Activated T-cell treated with anti-CD3 and anti-CD28 coated beads, Interleukin-2, amount 50 U/mL, for 72 hours (primary cell): ENCODE results near the gene ATOH8. TPM values are rescaled to one million over a fixed set of nuclear protein-coding genes. Genes with fewer than 3 reads are reported as not detected.

ENCODE experiments used
- ATAC-seq, 2 donors: fragments of 150-1000 bp; cut with Tn5 transposase; replicated peaks in 1 of 2; 2 replicates each; pipeline ENCODE4 v1.10.0; 2021; ENCODE audit warnings: moderate library complexity in 2 of 2, mild to moderate bottlenecking in 1 of 2
- DNase-seq, 2 donors: peaks; one replicate each; pipeline ENCODE4 v3.0.0; 2021 to 2022; ENCODE audit warnings: mixed read lengths in 1 of 2
- H3K27ac Mint-ChIP-seq: one replicate; pipeline ENCODE4 v1.8.0; 2022; ENCODE audit warnings: mild to moderate bottlenecking, moderate library complexity, mixed read lengths
- H3K27me3 Mint-ChIP-seq: one replicate; pipeline ENCODE4 v1.8.0; 2022; ENCODE audit warnings: low read depth, mixed read lengths
- H3K36me3 Mint-ChIP-seq, 2 donors: one replicate each; pipeline ENCODE4 v1.8.0; 2022; ENCODE audit warnings: mixed read lengths in 2 of 2, mild to moderate bottlenecking in 1 of 2; ENCODE audit not compliant: insufficient read depth in 2 of 2
- H3K4me1 Mint-ChIP-seq: one replicate; pipeline ENCODE4 v1.8.0; 2022; ENCODE audit warnings: low read depth, mixed read lengths
- H3K4me3 Mint-ChIP-seq, 2 donors: one replicate each; pipeline ENCODE4 v1.8.0; 2022; ENCODE audit warnings: mild to moderate bottlenecking in 2 of 2, mixed read lengths in 2 of 2, moderate library complexity in 2 of 2
- H3K9me3 Mint-ChIP-seq, 2 donors: one replicate each; pipeline ENCODE4 v1.8.0; 2022; ENCODE audit warnings: mixed read lengths in 2 of 2
- total RNA-seq, 2 donors: library from RNA; stranded (reverse); gene quantifications; one replicate each; pipeline ENCODE4 v1.2.3, GENCODE V29; 2022

The ATOH8 gene
- total RNA-seq, 2 donors from 2014 or later: not detected

GRCh38 chr2:85797263-85797660 lies 43.5 kb downstream of the ATOH8 start:
- H3K9me3 Mint-ChIP-seq: peaks cover 3 to 6% of the 10 kb centered on the region in 2 donors
- peaks cover 14% of the 10 kb centered on the region for H3K4me1 Mint-ChIP-seq
- H3K36me3 Mint-ChIP-seq: peaks cover 1 to 3% of the 10 kb centered on the region in 2 donors
- DNase-seq (no peak), ATAC-seq (no peak)
- no peak overlapping the region for H3K27ac Mint-ChIP-seq
- H3K4me3 Mint-ChIP-seq: no peak overlapping the region
- H3K27me3 Mint-ChIP-seq: peaks cover 16% of the 10 kb centered on the region

DNA sequence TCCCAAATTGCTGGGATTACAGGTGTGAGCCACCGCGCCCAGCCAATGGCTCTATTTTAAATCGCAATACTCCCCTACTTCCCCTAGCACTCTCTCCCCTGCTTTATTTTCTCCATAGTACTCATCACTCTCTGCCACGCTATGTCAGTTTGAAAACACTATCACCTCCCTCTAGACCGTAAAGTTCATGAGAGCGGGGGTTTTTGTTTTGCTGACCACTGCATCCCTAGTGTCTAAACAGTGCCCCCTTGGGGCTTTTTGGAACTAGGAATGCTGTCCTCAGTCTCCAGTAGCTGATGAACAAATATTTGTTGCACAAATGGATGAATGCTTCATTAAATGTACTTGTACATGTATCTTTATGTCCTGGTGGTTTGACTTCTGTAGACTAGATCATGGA lies 44.1 kb downstream of the ATOH8 start:
- no peak for ATAC-seq
- no peak for DNase-seq
- Mint-ChIP-seq H3K9me3 (peaks cover 3 to 6% of the 10 kb centered on the region in 2 donors), H3K4me1 (peaks cover 14% of the 10 kb centered on the region), H3K36me3 (peaks cover 1 to 3% of the 10 kb centered on the region in 2 donors), H3K4me3 (no peak overlapping the region), H3K27ac (no peak overlapping the region), H3K27me3 (peaks cover 16% of the 10 kb centered on the region)

DNA sequence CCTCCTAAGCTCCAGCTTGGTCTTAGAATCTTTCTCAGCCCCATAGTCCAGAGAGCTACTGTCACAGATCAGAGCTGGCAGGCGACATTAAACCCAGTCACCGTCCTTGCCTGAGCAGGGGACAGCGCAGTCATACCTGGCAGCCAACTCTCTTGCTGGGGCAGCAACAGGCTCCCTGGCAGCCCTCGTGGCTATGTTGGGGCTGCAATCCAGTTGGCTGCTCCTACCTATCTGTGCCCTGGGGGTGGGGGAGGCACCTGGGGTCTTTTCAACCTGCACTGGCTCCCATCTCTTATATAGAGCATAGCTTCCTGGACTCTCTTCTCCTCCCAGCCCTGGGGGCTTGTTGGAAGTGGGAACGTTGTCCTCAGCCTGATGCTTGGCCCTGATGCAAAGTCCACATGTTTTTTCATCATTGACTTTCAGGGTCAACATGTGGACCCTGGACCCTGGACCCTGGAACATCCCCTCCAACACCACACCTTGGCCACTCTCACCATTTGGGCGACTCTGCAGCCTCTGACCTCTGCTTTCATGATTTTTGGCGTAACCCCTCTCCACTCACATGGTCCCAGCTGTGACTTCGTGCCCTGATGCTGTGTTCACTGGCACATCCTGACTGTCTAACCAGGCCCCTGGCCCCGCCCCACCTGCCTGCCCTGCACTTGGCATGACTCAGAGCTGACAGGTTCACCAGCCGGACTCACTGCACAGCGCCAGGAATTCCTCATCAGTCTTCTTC lies 45.6 kb downstream of the ATOH8 start:
- DNase-seq (peak; percentile 27 to 31), ATAC-seq (peak; percentile 39 to 77)
- Mint-ChIP-seq H3K4me3 (peak overlapping the region in 1 of 2 donors; percentile 45), H3K36me3 (peaks cover 1 to 3% of the 10 kb centered on the region in 2 donors), H3K27me3 (peaks cover 16% of the 10 kb centered on the region), H3K4me1 (peaks cover 22% of the 10 kb centered on the region), H3K9me3 (peaks cover 3 to 6% of the 10 kb centered on the region in 2 donors), H3K27ac (no peak overlapping the region)

DNA sequence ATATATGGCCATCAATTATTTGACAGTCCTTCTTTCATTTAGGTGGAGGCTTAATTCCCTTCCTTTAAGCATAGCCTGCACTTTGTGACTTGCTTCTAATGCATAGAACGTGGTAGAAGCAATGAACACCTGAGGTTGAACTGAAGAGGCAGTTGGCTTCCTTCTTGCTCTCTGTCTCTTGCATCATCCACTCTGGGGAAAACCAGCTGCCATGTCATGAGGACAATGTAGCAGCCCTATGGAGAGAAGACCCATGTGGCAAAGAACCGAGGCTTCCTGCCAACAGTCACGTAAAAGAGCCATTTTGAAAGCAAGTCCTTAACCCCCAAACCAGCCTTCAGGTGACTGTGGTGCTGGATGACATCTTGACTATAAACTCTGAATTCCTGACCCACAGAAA lies 46.8 kb downstream of the ATOH8 start:
- DNase-seq (no peak), ATAC-seq (no peak)
- Mint-ChIP-seq H3K27me3 (peaks cover 16% of the 10 kb centered on the region), H3K4me3 (no peak overlapping the region), H3K36me3 (peaks cover 1 to 3% of the 10 kb centered on the region in 2 donors), H3K9me3 (peaks cover 3 to 6% of the 10 kb centered on the region in 2 donors), H3K27ac (no peak overlapping the region), H3K4me1 (peaks cover 26% of the 10 kb centered on the region)

- Mint-ChIP-seq H3K27ac (no peak overlapping the region), H3K36me3 (peaks cover 1 to 3% of the 10 kb centered on the region in 2 donors), H3K9me3 (peaks cover 3 to 6% of the 10 kb centered on the region in 2 donors), H3K4me3 (no peak overlapping the region), H3K4me1 (peaks cover 26% of the 10 kb centered on the region), H3K27me3 (peaks cover 16% of the 10 kb centered on the region)
- ATAC-seq: no peak
- no peak for DNase-seq
These were observed 48.1 kb downstream of the ATOH8 start for GRCh38 chr2:85801871-85802270.

DNA sequence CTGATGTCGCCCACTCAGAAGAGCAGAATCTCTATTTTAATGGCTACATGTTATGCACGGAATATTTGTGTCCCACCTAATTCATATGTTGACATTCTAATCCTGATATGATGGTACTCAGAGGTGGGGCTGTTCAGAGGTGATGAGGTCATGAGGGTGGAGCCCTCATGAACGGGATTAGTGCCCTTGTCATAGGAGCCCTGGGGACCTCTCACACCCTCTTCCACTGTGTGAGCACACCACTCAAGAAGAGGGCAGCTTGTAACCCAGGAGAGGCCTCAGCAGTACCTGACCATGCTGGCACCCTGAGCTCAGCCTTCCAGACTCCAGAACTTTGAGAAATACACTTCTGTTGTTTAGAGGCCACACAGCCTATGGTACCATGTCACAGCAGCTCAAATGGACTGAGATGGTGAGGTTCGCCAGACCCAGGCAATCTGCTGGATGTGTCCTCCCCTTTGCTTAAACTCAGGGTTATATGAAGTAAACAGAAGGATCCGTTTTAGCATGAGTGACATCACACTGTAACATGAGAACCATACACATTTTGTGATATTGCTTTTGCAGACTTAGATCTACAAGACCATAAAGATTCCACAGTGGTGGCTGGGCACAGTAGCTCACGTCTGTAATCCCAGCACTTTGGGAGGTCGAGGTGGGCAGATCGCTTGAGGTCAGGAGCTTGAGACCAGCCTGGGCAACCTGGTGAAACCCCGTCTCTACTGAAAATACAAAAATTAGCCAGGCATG lies 48.7 kb downstream of the ATOH8 start:
- DNase-seq: no peak
- peaks cover 16% of the 10 kb centered on the region for H3K27me3 Mint-ChIP-seq

DNA sequence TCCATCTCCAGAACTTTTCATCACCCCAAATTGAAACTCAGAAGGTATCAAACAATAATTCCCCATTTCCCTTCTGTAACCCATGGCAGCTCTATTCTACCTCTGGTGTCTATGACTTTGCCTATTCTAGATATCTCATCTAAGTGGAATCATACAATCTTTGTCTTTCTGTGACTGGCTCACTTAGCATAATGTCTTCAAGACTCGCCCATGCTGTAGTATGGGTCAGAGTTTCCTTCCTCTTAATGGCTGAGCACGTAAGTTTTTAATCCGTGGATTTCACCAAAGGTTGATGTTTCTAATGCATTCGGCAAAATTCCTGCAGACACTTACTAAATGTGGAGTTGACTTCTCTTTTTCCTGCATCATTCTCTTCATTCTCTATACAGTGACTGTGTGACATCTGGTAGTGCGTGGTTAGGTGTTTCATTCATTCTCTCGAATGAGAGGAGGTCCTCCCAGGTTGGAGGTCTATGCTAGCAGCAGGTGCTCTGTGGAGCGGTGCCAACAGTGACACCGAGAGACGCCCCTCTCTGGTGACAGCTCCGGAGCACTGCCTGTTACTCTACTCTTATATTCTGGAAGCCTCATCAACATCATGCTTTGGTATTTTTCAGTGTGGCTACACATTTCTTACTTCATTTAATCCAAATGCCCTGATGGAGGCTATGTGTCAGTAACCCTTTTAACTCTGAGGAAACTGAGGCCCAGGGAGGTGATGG lies 50.1 kb downstream of the ATOH8 start:
- Mint-ChIP-seq H3K4me3 (no peak overlapping the region), H3K36me3 (peaks cover 1 to 3% of the 10 kb centered on the region in 2 donors), H3K9me3 (peaks cover 3 to 6% of the 10 kb centered on the region in 2 donors)

More for the DNA sequence above, 48.7 kb downstream of the ATOH8 start:
- no peak overlapping the region for H3K4me3 Mint-ChIP-seq
- no peak for ATAC-seq
- H3K9me3 Mint-ChIP-seq: peaks cover 3 to 6% of the 10 kb centered on the region in 2 donors
- H3K36me3 Mint-ChIP-seq: peaks cover 1 to 3% of the 10 kb centered on the region in 2 donors
- peaks cover 26% of the 10 kb centered on the region for H3K4me1 Mint-ChIP-seq
- no peak overlapping the region for H3K27ac Mint-ChIP-seq

DNA sequence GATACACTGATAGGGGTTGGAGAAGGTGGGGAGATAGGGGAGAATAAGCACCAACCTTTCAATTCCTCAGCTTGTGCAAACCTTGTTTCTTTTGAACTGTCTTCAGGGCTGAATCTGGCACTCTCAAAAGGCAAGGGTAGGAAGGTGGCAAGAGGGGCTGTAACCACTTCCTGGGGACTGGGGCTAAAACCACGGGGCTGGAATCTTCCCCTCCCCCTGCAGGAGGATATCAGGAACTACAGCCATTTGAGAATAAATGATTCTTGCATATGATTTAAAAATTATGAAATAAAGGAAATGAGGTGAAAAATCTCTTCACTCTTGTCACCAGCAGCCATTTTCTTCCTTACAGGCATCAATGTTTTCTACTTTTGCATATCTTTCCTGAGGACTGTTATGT lies 50.8 kb downstream of the ATOH8 start:
- peaks cover 4% of the 10 kb centered on the region for H3K27me3 Mint-ChIP-seq
- peaks cover 24% of the 10 kb centered on the region for H3K4me1 Mint-ChIP-seq
- peaks cover 3 to 6% of the 10 kb centered on the region in 2 donors for H3K9me3 Mint-ChIP-seq
- ATAC-seq: peak; percentile 47 to 60
- peaks cover 1 to 3% of the 10 kb centered on the region in 2 donors for H3K36me3 Mint-ChIP-seq
- peak; percentile 22 to 32 for DNase-seq
- H3K27ac Mint-ChIP-seq: no peak overlapping the region
- no peak overlapping the region for H3K4me3 Mint-ChIP-seq

More for the DNA sequence above, 50.1 kb downstream of the ATOH8 start:
- H3K27me3 Mint-ChIP-seq: peaks cover 7% of the 10 kb centered on the region
- DNase-seq (no peak), ATAC-seq (no peak)
- H3K4me1 Mint-ChIP-seq: peaks cover 26% of the 10 kb centered on the region
- H3K27ac Mint-ChIP-seq: no peak overlapping the region

DNA sequence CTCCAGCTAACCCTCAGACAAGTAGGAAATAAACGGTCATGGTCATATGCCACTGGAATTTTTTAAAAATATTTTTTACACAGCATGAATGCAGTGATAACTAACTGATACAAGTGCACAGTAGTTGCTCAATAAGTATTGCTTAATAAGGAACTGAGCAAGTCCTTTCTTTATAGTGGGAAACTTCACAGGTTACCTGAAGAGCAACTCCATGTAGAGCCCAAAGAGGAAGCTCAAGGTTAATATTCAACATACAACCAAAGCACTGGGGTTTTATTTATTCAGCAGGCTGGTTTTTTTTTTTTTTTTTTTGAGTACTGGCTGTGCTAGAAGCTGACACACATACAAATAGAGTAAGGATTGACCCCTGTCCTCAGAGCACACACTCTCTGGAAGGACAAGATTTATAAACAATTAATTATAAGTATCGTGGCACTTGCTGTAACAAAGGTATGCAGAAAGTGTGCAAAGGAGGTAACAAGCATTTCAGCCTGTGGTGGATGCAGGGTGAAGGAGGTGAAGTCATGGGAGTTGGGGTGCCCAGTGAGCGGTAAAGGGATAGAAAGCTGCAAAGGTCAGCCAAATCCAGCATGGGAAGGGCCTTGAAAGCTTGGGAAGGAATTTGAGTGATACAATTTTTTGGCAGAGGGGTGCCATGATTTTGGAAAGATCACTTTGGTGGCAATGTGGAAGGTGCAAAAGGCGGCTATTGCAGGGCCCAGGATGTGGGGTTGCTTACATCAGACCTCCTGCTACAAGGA lies 52.7 kb downstream of the ATOH8 start:
- no peak for ATAC-seq
- no peak for DNase-seq
- no peaks in the 10 kb centered on the region for H3K9me3 Mint-ChIP-seq
- H3K36me3 Mint-ChIP-seq: no peaks in the 10 kb centered on the region
- H3K27ac Mint-ChIP-seq: no peak overlapping the region
- H3K4me3 Mint-ChIP-seq: no peak overlapping the region
- H3K27me3 Mint-ChIP-seq: no peaks in the 10 kb centered on the region
- peaks cover 11% of the 10 kb centered on the region for H3K4me1 Mint-ChIP-seq

GRCh38 chr2:85807756-85808155 lies 54.0 kb downstream of the ATOH8 start:
- no peak for ATAC-seq
- no peak overlapping the region for H3K4me3 Mint-ChIP-seq
- H3K4me1 Mint-ChIP-seq: peaks cover 11% of the 10 kb centered on the region
- no peaks in the 10 kb centered on the region for H3K9me3 Mint-ChIP-seq
- H3K27me3 Mint-ChIP-seq: no peaks in the 10 kb centered on the region
- no peaks in the 10 kb centered on the region for H3K36me3 Mint-ChIP-seq
- DNase-seq: no peak
- no peak overlapping the region for H3K27ac Mint-ChIP-seq

GRCh38 chr2:85810371-85811179 lies 56.8 kb downstream of the ATOH8 start:
- no peak overlapping the region for H3K27ac Mint-ChIP-seq
- no peak overlapping the region for H3K4me3 Mint-ChIP-seq
- H3K9me3 Mint-ChIP-seq: no peaks in the 10 kb centered on the region
- no peaks in the 10 kb centered on the region for H3K4me1 Mint-ChIP-seq
- H3K27me3 Mint-ChIP-seq: no peaks in the 10 kb centered on the region
- DNase-seq (no peak), ATAC-seq (no peak)
- no peaks in the 10 kb centered on the region for H3K36me3 Mint-ChIP-seq
